ENCODE results near the gene SLC44A5.

The SLC44A5 gene

DNA sequence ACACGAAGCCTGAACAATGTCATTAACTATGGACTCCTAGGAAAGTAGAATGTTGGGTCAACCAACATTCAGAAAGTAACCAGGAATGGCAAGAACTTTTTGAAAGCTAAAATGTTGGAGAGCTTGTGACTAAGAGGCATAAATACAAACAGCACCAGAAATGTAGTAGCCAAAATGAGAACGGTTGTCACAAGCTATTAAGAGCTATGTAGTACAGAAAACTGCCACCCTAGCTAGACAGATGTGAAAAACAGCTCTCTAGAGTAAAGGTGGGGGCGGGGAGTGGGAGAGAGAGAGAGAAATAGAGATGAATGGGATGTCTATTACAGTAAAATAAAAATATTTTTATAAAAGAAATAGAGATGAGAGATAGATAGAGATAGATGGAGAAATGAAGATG, 35.1 kb downstream of the SLC44A5 start:
- DNase-seq (ENCODE audit: low read depth, low spot score): no peak
- no peak overlapping the region for H3K4me3 ChIP-seq (ENCODE audit: low read depth, low read length)
- TF ChIP-seq, protein P1, sequence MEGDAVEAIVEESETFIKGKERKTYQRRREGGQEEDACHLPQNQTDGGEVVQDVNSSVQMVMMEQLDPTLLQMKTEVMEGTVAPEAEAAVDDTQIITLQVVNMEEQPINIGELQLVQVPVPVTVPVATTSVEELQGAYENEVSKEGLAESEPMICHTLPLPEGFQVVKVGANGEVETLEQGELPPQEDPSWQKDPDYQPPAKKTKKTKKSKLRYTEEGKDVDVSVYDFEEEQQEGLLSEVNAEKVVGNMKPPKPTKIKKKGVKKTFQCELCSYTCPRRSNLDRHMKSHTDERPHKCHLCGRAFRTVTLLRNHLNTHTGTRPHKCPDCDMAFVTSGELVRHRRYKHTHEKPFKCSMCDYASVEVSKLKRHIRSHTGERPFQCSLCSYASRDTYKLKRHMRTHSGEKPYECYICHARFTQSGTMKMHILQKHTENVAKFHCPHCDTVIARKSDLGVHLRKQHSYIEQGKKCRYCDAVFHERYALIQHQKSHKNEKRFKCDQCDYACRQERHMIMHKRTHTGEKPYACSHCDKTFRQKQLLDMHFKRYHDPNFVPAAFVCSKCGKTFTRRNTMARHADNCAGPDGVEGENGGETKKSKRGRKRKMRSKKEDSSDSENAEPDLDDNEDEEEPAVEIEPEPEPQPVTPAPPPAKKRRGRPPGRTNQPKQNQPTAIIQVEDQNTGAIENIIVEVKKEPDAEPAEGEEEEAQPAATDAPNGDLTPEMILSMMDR (IDR thresholded peaks at IDR 0.05; ENCODE audit: low read depth, low read length): no peak
- in situ Hi-C loops (cut with HindIII; ENCODE audit: low sequenced_read_pairs): no loop called here

DNA sequence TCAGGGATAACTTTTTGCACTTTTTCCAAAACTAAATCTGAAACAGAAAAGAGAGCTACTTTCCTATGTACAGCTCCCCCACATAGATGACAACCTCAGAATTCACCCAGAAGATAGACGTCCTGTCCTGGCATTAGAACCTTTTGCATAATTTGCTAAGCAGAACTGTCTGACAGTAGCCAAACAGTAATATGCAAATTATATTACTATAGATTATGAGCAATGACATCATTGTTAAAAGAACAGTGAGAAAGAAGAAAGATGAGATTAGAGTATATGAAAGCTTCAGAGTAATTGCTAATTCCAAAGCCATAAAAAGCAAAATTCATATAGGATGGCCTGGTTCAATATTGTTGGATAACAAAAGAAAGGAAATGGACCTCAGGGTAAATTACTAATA, 43.7 kb downstream of the SLC44A5 start:
- H3K4me3 ChIP-seq (ENCODE audit: low read depth, low read length): no peak overlapping the region
- in situ Hi-C loops (cut with HindIII; ENCODE audit: low sequenced_read_pairs): no loop called here
- no peak for DNase-seq (ENCODE audit: low read depth, low spot score)
- TF ChIP-seq, protein P1 (IDR thresholded peaks at IDR 0.05; ENCODE audit: low read depth, low read length): no peak

DNA sequence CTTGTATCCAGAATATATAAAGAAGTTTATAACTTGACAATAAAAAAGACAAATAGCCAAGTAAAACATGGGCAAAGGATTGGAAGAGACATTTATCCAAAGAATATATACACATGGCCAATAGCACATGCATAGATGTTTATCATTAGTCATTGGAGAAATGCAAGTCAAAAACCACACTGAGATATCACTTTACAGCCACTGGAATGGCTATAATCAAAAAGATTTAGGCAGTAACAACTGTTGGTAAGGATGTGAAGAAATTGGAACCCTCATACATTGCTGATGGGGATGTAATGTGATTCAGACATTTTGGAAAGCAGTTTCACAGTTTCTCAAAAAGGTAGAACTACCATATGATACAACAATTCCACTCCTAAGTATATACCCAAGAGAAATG, 51.1 kb downstream of the SLC44A5 start:
- in situ Hi-C loops (cut with HindIII; ENCODE audit: low sequenced_read_pairs): no loop called here
- H3K4me3 ChIP-seq (ENCODE audit: low read depth, low read length): no peak overlapping the region
- TF ChIP-seq, protein P1 (IDR thresholded peaks at IDR 0.05; ENCODE audit: low read depth, low read length): no peak
- no peak for DNase-seq (ENCODE audit: low read depth, low spot score)

DNA sequence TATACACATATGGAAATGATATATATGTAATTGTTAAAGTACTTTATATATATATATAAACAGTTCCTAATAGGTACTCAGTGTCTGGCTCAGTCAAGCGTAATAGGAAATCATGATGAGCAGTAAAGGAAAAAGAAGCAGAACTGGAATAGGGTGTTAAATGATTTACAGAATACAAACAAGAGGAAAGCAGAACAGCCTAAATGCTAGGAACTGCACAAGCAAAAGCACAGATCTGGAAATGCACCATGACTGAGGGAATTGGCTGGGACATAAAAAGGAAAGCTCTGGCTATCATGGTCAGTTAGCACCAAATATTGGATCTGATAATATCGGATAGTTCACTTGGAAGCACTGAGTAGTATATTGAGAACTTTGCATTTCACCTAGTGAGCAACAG, 51.8 kb downstream of the SLC44A5 start:
- in situ Hi-C loops (cut with HindIII; ENCODE audit: low sequenced_read_pairs): no loop called here
- no peak overlapping the region for H3K4me3 ChIP-seq (ENCODE audit: low read depth, low read length)
- TF ChIP-seq, protein P1 (IDR thresholded peaks at IDR 0.05; ENCODE audit: low read depth, low read length): no peak
- no peak for DNase-seq (ENCODE audit: low read depth, low spot score)

DNA sequence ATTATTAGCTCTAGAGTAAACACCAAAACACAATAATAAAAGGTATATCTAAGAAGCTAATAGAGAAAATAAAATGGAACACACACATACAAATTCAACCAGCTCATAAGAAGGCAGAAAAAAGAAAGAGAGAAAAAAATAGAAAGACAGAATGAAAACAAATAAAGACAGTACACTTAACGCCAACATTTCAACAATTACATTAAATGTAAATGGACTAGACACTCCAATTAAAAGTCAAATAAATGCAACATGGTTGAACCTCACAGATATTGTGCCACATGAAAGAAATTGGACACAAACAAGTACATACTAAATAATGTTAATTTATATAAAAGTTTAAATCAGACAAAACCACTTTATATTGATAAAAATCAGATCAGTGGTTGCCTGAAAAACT, 56.0 kb downstream of the SLC44A5 start:
- TF ChIP-seq, protein P1 (IDR thresholded peaks at IDR 0.05; ENCODE audit: low read depth, low read length): no peak
- DNase-seq (ENCODE audit: low read depth, low spot score): no peak
- in situ Hi-C loops (cut with HindIII; ENCODE audit: low sequenced_read_pairs): no loop called here
- no peak overlapping the region for H3K4me3 ChIP-seq (ENCODE audit: low read depth, low read length)

DNA sequence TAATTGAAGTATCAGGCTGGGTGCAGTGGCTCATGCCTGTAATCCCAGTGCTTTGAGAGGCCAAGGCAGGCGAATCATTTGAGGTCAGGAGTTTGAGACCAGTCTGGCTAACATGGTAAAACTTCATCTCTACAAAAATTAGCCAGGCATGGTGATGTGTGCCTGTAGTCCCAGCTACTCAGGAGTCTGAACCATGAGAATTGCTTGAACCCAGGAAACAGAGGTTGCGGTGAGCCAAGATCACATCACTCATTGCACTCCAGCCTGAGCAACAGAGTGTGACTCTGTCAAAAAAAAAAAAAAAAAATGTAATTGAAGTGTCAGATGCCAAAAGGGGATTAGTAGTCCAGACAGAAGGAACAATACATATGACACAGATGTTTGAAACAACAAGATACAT, 56.7 kb downstream of the SLC44A5 start:
- DNase-seq (ENCODE audit: low read depth, low spot score): no peak
- TF ChIP-seq, protein P1 (IDR thresholded peaks at IDR 0.05; ENCODE audit: low read depth, low read length): no peak
- in situ Hi-C loops (cut with HindIII; ENCODE audit: low sequenced_read_pairs): no loop called here
- H3K4me3 ChIP-seq (ENCODE audit: low read depth, low read length): no peak overlapping the region

DNA sequence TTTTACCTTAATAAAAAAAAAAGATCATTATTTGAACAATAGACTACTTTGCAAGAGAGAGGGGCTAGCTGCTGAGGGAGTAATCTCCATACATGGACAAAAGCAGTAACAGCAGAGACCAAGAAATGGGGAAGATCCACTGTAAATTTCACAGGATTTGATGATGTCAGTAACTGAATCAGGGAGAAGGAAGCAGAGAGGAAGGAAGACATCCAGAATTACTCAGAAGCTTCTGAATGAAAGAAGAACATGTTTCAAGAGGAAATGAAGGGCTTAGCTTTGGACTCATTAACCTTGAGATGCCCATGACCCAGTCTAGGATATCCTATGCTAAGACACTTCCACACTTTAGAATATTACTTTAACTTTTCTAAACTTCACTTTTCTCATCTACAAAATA, 60.4 kb downstream of the SLC44A5 start:
- no peak overlapping the region for H3K4me3 ChIP-seq (ENCODE audit: low read depth, low read length)
- in situ Hi-C loops (cut with HindIII; ENCODE audit: low sequenced_read_pairs): no loop called here
- TF ChIP-seq, protein P1 (IDR thresholded peaks at IDR 0.05; ENCODE audit: low read depth, low read length): no peak
- DNase-seq (ENCODE audit: low read depth, low spot score): no peak

Measured in astrocyte of the spinal cord (primary cell).